Activated T-cell treated with anti-CD3 and anti-CD28 coated beads, Interleukin-2, amount 50 U/mL, for 4 hours (primary cell): ENCODE measurements around the gene CHRNA4. TPM values are rescaled to one million over a fixed set of nuclear protein-coding genes. Genes with fewer than 3 reads are reported as not detected.

ENCODE experiments used
- ATAC-seq, 2 donors: fragments of 200-7000 bp; cut with Tn5 transposase; one replicate each; pipeline ENCODE4 v1.10.0; 2021
- DNase-seq: peaks from one replicate; pipeline ENCODE4 v3.0.0-alpha.2; 2020
- H3K27me3 Mint-ChIP-seq: one replicate; pipeline ENCODE4 v1.8.0; 2021; ENCODE audit warnings: low read depth, mixed read lengths
- H3K36me3 Mint-ChIP-seq: one replicate; pipeline ENCODE4 v1.8.0; 2022; ENCODE audit warnings: mixed read lengths; ENCODE audit not compliant: insufficient read depth
- H3K4me1 Mint-ChIP-seq: one replicate; pipeline ENCODE4 v1.8.0; 2021; ENCODE audit warnings: low read depth, mixed read lengths
- H3K4me3 Mint-ChIP-seq: one replicate; pipeline ENCODE4 v1.8.0; 2021; ENCODE audit warnings: mild to moderate bottlenecking, moderate library complexity, mixed read lengths
- H3K9me3 Mint-ChIP-seq: one replicate; pipeline ENCODE4 v1.8.0; 2021; ENCODE audit warnings: mixed read lengths
- total RNA-seq, 3 donors: library from RNA; stranded (reverse); gene quantifications; one replicate each; pipeline ENCODE4 v1.2.1, GENCODE V29; 2021

CHRNA4 gene
- total RNA-seq, 3 donors from 2014 or later = not detected

DNA sequence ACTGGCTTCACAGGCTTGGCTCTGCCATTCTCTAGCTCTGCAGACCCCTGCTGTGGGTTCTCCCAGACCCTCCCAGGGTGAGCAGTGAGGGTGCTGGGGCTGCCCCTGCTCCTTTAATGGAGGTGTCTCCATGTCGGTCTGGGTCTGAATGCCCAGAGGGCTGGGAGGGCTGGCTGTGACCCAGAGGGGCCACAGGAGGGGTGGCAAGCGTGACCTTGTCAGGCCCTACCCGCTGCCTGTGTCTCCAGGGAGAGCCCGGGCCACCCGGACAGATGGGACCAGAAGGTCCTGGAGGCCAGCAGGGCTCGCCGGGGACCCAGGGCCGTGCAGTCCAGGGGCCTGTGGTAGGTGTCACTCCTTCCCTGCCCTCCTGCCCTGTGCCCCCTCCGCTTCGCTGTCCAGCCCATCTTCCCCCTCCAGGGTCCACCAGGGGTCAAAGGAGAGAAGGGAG lies 36.1 kb downstream of the CHRNA4 start:
- Mint-ChIP-seq H3K4me1 (peaks cover 4% of the 10 kb centered on the region), H3K4me3 (no peak overlapping the region), H3K36me3 (no peaks in the 10 kb centered on the region), H3K9me3 (no peaks in the 10 kb centered on the region), H3K27me3 (peaks cover 5% of the 10 kb centered on the region)
- DNase-seq = no peak
- ATAC-seq = no peak

- H3K27me3 Mint-ChIP-seq = peaks cover 5% of the 10 kb centered on the region
- peaks cover 4% of the 10 kb centered on the region for H3K4me1 Mint-ChIP-seq
- no peaks in the 10 kb centered on the region for H3K36me3 Mint-ChIP-seq
- H3K4me3 Mint-ChIP-seq = no peak overlapping the region
- ATAC-seq = no peak
- no peaks in the 10 kb centered on the region for H3K9me3 Mint-ChIP-seq
- DNase-seq = no peak
These were observed 37.7 kb downstream of the CHRNA4 start for GRCh38 chr20:63323357-63323981.

GRCh38 chr20:63322933-63323273 lies 38.2 kb downstream of the CHRNA4 start:
- DNase-seq (no peak), ATAC-seq (no peak)
- H3K27me3 Mint-ChIP-seq = peaks cover 5% of the 10 kb centered on the region
- H3K4me3 Mint-ChIP-seq = no peak overlapping the region
- peaks cover 4% of the 10 kb centered on the region for H3K4me1 Mint-ChIP-seq
- no peaks in the 10 kb centered on the region for H3K9me3 Mint-ChIP-seq
- H3K36me3 Mint-ChIP-seq = no peaks in the 10 kb centered on the region

DNA sequence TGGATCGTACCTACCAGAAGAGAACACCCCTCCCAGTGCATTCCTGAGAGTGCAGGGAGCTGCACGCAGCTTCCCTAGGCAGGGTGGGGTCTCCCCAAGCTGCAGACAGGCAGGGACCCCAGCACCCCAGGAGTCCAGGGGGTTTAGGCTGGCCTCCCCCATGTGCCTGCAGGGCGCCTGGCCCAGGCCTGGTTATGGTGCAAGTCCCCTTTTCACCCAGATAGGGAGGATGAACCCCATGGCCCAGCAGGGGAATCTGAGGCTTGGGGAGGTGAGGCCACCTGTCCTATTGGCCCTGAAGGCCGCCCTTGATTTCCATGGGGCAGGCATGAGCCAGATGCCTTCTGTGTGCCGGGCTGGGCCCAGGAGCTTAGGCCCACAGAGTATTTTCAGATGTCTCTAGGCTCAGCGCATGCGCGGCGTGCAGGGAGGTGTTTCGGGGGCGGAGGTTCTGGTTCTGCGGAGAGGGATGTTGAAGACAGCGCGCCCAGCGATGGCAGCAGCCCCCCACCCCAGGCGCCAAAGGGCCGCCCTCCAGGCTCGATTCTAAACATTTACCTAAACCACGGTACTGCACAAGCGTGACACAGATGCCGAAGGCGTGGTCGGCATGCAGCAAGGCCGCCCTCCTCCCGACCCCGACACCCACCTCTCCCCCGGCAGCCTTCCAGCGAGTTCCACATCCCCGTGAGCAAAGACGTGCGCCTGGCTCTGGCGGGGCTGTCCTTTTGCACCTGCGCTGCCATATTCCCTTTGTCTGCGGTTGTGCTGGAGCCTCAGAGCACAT lies 38.8 kb downstream of the CHRNA4 start:
- Mint-ChIP-seq H3K4me1 (peaks cover 4% of the 10 kb centered on the region), H3K36me3 (no peaks in the 10 kb centered on the region), H3K4me3 (no peak overlapping the region), H3K27me3 (peaks cover 5% of the 10 kb centered on the region), H3K9me3 (no peaks in the 10 kb centered on the region)
- ATAC-seq = no peak
- DNase-seq = no peak

- ATAC-seq (no peak), DNase-seq (no peak)
- H3K36me3 Mint-ChIP-seq = no peaks in the 10 kb centered on the region
- H3K4me1 Mint-ChIP-seq = peaks cover under 1% of the 10 kb centered on the region
- H3K9me3 Mint-ChIP-seq = no peaks in the 10 kb centered on the region
- peaks cover 5% of the 10 kb centered on the region for H3K27me3 Mint-ChIP-seq
- H3K4me3 Mint-ChIP-seq = no peak overlapping the region
These were observed 39.9 kb downstream of the CHRNA4 start for GRCh38 chr20:63321148-63321831.

DNA sequence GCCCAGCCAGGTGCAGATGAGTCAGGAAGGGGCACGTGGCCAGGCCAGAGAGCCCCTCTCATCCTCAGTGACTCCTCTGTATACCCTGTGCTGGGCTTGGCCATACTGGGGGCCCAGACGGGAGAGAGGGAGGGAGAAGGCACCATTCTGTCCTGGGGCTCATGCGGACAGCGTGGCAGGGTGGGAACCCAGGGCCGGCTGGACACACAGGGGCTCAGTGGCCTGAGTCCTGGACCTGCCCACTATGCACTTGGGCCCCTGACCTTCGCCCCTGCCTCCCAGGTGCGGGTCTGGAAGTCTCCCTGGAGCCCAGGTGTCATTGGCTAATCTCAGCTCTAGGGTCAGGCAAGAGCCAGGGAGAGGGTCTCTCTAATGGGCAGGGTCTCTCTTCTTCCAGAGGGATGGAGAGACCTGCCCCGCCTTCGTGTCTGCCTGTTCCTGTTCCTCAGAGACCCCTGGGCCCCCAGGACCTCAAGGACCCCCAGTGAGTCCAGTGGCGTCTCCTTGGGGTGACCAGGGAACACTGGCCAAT lies 40.5 kb downstream of the CHRNA4 start:
- Mint-ChIP-seq H3K36me3 (no peaks in the 10 kb centered on the region), H3K4me3 (no peak overlapping the region), H3K27me3 (peaks cover 5% of the 10 kb centered on the region), H3K9me3 (no peaks in the 10 kb centered on the region), H3K4me1 (no peaks in the 10 kb centered on the region)
- ATAC-seq = no peak
- DNase-seq = no peak

- Mint-ChIP-seq H3K27me3 (peaks cover 5% of the 10 kb centered on the region), H3K9me3 (no peaks in the 10 kb centered on the region), H3K4me1 (no peaks in the 10 kb centered on the region), H3K36me3 (no peaks in the 10 kb centered on the region), H3K4me3 (no peak overlapping the region)
- ATAC-seq = no peak
- no peak for DNase-seq
These were observed 41.1 kb downstream of the CHRNA4 start for GRCh38 chr20:63320041-63320511.

GRCh38 chr20:63319164-63320040 lies 41.7 kb downstream of the CHRNA4 start:
- Mint-ChIP-seq H3K4me1 (no peaks in the 10 kb centered on the region), H3K9me3 (no peaks in the 10 kb centered on the region), H3K4me3 (no peak overlapping the region), H3K27me3 (peaks cover 5% of the 10 kb centered on the region), H3K36me3 (no peaks in the 10 kb centered on the region)
- no peak for DNase-seq
- no peak for ATAC-seq

DNA sequence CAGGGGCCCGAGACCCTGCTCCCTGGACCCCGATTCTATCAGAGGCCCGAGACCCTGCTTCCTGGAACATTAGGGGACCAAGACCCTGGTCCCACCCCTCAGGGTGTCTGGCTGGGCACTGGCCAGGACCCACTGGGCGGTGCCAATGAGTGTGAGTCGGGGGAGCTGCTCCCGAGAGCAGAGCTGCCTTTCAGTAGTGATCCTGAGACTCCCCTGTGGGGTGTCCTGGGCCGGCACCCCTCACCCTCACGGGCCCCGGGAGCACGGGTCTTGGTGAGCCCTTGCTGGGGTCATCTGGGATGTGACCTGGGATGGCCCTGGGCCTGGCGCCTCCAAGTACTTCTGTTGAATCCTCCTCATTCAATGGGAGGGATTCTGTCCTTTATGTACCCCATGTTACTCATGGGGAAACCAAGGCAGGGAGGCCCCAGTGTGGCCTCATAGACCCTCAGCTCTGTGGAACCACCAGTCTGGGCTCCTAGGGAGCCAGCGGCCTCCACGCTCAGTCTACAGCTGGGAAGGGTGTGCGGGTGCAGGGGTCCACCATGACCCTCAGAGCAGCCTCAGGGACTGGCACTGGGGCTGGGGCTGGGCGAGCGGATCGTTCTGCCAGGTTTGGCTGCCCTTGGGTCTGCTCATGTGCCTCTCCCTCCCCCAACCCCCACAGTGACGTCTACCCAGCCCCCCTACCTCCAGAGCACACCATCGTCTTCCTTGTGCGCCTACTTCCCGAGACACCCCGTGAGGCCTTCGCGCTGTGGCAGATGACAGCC lies 42.6 kb downstream of the CHRNA4 start:
- Mint-ChIP-seq H3K4me1 (no peaks in the 10 kb centered on the region), H3K9me3 (no peaks in the 10 kb centered on the region), H3K4me3 (no peak overlapping the region), H3K27me3 (peaks cover 1% of the 10 kb centered on the region), H3K36me3 (no peaks in the 10 kb centered on the region)
- DNase-seq = no peak
- ATAC-seq = no peak

- Mint-ChIP-seq H3K4me3 (no peak overlapping the region), H3K9me3 (no peaks in the 10 kb centered on the region), H3K27me3 (no peaks in the 10 kb centered on the region), H3K4me1 (no peaks in the 10 kb centered on the region), H3K36me3 (no peaks in the 10 kb centered on the region)
- no peak for DNase-seq
- ATAC-seq = no peak
These were observed 43.4 kb downstream of the CHRNA4 start for GRCh38 chr20:63317601-63318291.

- no peak for DNase-seq
- no peaks in the 10 kb centered on the region for H3K27me3 Mint-ChIP-seq
- H3K9me3 Mint-ChIP-seq = no peaks in the 10 kb centered on the region
- H3K4me1 Mint-ChIP-seq = no peaks in the 10 kb centered on the region
- H3K36me3 Mint-ChIP-seq = no peaks in the 10 kb centered on the region
- no peak overlapping the region for H3K4me3 Mint-ChIP-seq
- no peak for ATAC-seq
These were observed 44.1 kb downstream of the CHRNA4 start for GRCh38 chr20:63317061-63317460.

DNA sequence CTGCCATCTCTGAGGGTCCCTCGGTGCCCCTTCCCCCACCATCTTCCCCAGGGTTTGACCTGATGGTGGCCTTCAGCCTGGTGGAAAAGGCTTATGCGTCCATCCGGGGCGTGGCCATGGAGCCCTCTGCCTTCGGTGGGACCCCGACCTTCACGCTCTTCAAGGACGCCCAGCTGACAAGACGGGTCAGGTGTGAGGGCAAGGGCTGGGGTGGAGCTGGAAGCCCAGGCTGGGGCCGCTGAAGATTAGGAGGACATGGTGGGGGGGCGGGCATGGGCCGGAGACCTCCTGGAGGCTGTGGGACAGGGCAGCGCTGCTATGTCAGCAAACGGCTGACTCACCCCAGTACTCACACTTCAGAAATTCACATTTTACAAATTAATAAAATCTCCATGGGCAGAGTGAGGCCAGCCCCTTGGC lies 44.6 kb downstream of the CHRNA4 start:
- no peaks in the 10 kb centered on the region for H3K36me3 Mint-ChIP-seq
- no peak overlapping the region for H3K4me3 Mint-ChIP-seq
- ATAC-seq (no peak), DNase-seq (no peak)
- no peaks in the 10 kb centered on the region for H3K4me1 Mint-ChIP-seq
- no peaks in the 10 kb centered on the region for H3K27me3 Mint-ChIP-seq
- H3K9me3 Mint-ChIP-seq = no peaks in the 10 kb centered on the region
